ENCODE measurements around the gene TAS2R41. TPM values are rescaled to one million over a fixed set of nuclear protein-coding genes. Genes with fewer than 3 reads are reported as not detected.

Gene TAS2R41
- total RNA-seq, 1 donor from 2014 or later, result not detected

DNA sequence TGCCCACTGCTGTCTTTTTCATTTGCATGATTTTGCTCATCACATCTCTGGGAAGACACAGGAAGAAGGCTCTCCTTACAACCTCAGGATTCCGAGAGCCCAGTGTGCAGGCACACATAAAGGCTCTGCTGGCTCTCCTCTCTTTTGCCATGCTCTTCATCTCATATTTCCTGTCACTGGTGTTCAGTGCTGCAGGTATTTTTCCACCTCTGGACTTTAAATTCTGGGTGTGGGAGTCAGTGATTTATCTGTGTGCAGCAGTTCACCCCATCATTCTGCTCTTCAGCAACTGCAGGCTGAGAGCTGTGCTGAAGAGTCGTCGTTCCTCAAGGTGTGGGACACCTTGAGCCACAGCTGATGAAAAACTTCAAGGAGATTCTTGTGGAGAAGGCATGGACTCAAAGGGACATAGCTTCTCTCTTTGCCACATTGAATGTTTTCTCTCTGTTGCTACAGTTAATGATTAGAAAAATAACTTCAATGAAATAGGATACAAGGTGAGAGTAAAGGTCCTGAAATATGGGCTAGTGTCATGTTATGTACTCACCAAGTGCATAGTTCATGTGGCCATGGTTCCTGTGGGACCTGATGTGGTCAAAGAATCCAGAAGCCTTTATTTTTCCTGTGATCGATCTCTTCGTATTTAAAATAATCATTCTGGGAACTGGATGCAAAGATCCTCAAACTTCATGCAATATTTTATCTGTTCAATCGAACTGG, 33.5 kb upstream of the TAS2R41 start:
- H3K4me3 ChIP-seq (ENCODE audit: low read depth, low read length), result no peak overlapping the region
- H3K36me3 ChIP-seq (ENCODE audit: control insufficient read depth, insufficient read depth, low read length), result no peaks in the 10 kb centered on the region
- DNase-seq (ENCODE audit: low read depth), result no peak
- H3K27me3 ChIP-seq (ENCODE audit: control insufficient read depth, insufficient read depth, low read length), result no peaks in the 10 kb centered on the region
- TF ChIP-seq, protein P1, sequence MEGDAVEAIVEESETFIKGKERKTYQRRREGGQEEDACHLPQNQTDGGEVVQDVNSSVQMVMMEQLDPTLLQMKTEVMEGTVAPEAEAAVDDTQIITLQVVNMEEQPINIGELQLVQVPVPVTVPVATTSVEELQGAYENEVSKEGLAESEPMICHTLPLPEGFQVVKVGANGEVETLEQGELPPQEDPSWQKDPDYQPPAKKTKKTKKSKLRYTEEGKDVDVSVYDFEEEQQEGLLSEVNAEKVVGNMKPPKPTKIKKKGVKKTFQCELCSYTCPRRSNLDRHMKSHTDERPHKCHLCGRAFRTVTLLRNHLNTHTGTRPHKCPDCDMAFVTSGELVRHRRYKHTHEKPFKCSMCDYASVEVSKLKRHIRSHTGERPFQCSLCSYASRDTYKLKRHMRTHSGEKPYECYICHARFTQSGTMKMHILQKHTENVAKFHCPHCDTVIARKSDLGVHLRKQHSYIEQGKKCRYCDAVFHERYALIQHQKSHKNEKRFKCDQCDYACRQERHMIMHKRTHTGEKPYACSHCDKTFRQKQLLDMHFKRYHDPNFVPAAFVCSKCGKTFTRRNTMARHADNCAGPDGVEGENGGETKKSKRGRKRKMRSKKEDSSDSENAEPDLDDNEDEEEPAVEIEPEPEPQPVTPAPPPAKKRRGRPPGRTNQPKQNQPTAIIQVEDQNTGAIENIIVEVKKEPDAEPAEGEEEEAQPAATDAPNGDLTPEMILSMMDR (IDR thresholded peaks at IDR 0.05; ENCODE audit: insufficient read depth, low read length, severe bottlenecking), result no peak
- no peak for FAIRE-seq

DNA sequence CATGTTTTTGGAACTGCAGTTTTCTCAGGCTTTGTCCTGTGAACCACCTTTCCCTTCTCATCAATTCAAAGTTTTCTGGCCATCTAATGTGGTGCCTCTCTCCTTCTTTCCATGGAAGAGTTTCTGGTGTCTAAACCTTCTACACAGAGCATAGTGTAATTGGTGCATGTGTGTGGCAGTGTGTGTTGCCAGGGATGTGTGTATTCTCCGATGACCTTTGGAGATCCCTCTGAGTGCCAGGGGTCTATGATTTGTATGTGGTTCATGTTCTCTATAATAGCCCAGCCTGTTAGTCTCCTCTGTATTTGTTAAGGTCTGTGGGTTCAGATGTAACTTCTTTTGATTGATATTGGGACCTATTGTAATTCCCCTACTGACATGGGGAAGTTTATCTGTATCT, 32.9 kb upstream of the TAS2R41 start:
- DNase-seq (ENCODE audit: low read depth) (no peak), FAIRE-seq (no peak)
- Histone ChIP-seq H3K36me3 (ENCODE audit: control insufficient read depth, insufficient read depth, low read length) (no peaks in the 10 kb centered on the region), H3K4me3 (ENCODE audit: low read depth, low read length) (no peak overlapping the region), H3K27me3 (ENCODE audit: control insufficient read depth, insufficient read depth, low read length) (no peaks in the 10 kb centered on the region)
- TF ChIP-seq, protein P1 (IDR thresholded peaks at IDR 0.05; ENCODE audit: insufficient read depth, low read length, severe bottlenecking), result no peak

DNA sequence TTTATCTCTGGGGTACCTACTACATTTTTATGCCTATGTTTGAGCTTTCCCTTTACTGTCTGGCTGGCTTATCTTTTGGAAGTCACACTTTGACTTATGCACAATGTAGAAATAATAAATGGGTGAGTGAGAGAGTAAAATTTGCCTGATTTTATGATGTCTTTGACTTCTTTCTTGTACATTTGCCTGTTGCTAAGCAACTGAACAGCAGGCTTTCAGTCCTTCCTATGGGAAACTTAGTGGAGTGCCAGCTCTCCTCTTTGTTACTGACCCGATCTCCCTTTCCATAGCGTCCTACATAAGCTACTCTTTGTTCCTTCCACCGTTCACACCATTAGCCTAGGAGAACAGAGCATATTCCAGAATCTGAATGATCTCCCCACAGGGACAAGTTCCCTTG, 30.2 kb upstream of the TAS2R41 start:
- DNase-seq (ENCODE audit: low read depth), result no peak
- Histone ChIP-seq H3K27me3 (ENCODE audit: control insufficient read depth, insufficient read depth, low read length) (no peaks in the 10 kb centered on the region), H3K36me3 (ENCODE audit: control insufficient read depth, insufficient read depth, low read length) (no peaks in the 10 kb centered on the region), H3K4me3 (ENCODE audit: low read depth, low read length) (no peak overlapping the region)
- no peak for FAIRE-seq
- TF ChIP-seq, protein P1 (IDR thresholded peaks at IDR 0.05; ENCODE audit: insufficient read depth, low read length, severe bottlenecking), result no peak

DNA sequence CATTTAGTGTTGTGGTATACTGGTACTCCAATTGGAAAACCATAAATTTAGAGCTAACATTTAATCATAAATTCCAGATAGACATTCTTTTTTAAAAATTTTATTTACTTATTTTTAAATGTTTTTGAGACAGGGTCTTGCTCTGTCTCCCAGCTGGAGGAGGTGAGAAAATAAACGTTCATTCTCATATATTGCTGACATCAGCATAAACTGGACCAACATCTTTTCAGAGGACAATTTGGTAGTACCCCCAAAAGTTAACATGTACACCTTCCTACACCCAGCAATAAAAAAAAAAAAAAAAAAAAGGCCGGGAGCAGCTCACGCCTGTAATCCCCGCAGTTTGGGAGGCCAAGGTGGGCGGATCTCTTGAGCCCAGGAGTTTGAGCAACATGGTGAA, 29.2 kb upstream of the TAS2R41 start:
- Histone ChIP-seq H3K36me3 (ENCODE audit: control insufficient read depth, insufficient read depth, low read length) (no peaks in the 10 kb centered on the region), H3K27me3 (ENCODE audit: control insufficient read depth, insufficient read depth, low read length) (no peaks in the 10 kb centered on the region), H3K4me3 (ENCODE audit: low read depth, low read length) (no peak overlapping the region)
- FAIRE-seq (no peak), DNase-seq (ENCODE audit: low read depth) (no peak)
- TF ChIP-seq, protein P1 (IDR thresholded peaks at IDR 0.05; ENCODE audit: insufficient read depth, low read length, severe bottlenecking), result no peak

DNA sequence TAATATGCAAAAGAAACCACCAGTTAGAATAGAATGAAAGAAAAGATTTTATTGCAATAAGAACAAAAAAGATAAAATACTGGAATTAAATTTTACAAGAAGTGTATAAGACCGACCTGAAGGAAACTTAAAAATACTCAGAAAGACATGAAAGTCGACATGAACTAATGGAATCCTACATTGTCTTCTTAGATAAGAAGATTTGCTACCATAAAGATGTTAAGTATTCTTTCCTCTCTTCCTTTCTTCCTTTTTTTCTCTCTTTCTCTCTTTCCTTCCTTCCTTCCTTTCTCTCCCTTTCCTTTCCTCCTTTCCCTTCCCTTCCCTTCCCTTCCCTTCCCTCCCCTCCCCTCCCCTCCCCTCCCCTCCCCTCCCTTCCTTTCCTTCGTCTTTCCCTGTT, 27.9 kb upstream of the TAS2R41 start:
- no peak for DNase-seq (ENCODE audit: low read depth)
- no peaks in the 10 kb centered on the region for H3K36me3 ChIP-seq (ENCODE audit: control insufficient read depth, insufficient read depth, low read length)
- TF ChIP-seq, protein P1 (IDR thresholded peaks at IDR 0.05; ENCODE audit: insufficient read depth, low read length, severe bottlenecking), result no peak
- no peaks in the 10 kb centered on the region for H3K27me3 ChIP-seq (ENCODE audit: control insufficient read depth, insufficient read depth, low read length)
- FAIRE-seq, result no peak
- H3K4me3 ChIP-seq (ENCODE audit: low read depth, low read length), result no peak overlapping the region

DNA sequence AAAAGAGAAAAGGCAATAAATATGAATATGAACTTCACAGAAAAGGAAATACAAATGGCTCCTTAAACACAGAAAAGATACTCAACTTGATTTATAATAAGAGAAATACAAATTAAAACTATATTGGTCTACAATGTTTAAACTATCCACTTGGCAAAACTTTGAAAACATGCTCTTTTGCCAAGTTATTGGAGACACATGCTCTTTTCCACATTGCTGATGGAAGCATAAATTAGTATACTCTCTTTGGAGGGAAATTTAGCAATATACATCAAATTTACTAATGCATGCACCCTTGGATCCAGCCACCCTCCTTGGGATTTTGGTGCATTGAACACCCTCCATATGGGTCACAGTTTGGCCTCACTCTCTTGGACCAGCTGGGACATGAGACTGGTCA, 26.6 kb upstream of the TAS2R41 start:
- H3K36me3 ChIP-seq (ENCODE audit: control insufficient read depth, insufficient read depth, low read length), result no peaks in the 10 kb centered on the region
- H3K27me3 ChIP-seq (ENCODE audit: control insufficient read depth, insufficient read depth, low read length), result no peaks in the 10 kb centered on the region
- no peak overlapping the region for H3K4me3 ChIP-seq (ENCODE audit: low read depth, low read length)
- FAIRE-seq (no peak), DNase-seq (ENCODE audit: low read depth) (no peak)
- TF ChIP-seq, protein P1 (IDR thresholded peaks at IDR 0.05; ENCODE audit: insufficient read depth, low read length, severe bottlenecking), result no peak
